Measurements from ENCODE around the gene SLC35F2.

The SLC35F2 gene

GRCh38 chr11:107792049-107792443, 66.5 kb downstream of the SLC35F2 start:
- no peak overlapping the region for H3K27ac ChIP-seq

GRCh38 chr11:107791343-107792048, 67.1 kb downstream of the SLC35F2 start:
- H3K4me1 ChIP-seq, result peaks cover 5% of the 10 kb centered on the region; the same call in 1 of the 2 replicates
- no peak for TF ChIP-seq Cebpa-rat (IDR thresholded peaks at IDR 0.05)
- no peak overlapping the region for H3K4me2 ChIP-seq
- no peaks in the 10 kb centered on the region for H4K20me1 ChIP-seq
- H3K9me3 ChIP-seq, result peaks cover 14% of the 10 kb centered on the region; the same call in 1 of the 2 replicates
- no peak overlapping the region for H3K4me3 ChIP-seq
- H3K36me3 ChIP-seq, result peaks cover 69% of the 10 kb centered on the region
- H3K9ac ChIP-seq, result no peak overlapping the region
- H3K27me3 ChIP-seq, result no peaks in the 10 kb centered on the region
- H3K27ac ChIP-seq, result no peak overlapping the region

More at GRCh38 chr11:107792049-107792443, 66.5 kb downstream of the SLC35F2 start:
- peaks cover 14% of the 10 kb centered on the region; the same call in 1 of the 2 replicates for H3K9me3 ChIP-seq
- no peak overlapping the region for H3K9ac ChIP-seq
- H3K4me1 ChIP-seq, result peaks cover 5% of the 10 kb centered on the region; the same call in 1 of the 2 replicates
- TF ChIP-seq Cebpa-rat (IDR thresholded peaks at IDR 0.05), result no peak
- no peak overlapping the region for H3K4me2 ChIP-seq
- H4K20me1 ChIP-seq, result no peaks in the 10 kb centered on the region
- H3K4me3 ChIP-seq, result no peak overlapping the region
- H3K36me3 ChIP-seq, result peaks cover 74% of the 10 kb centered on the region
- no peaks in the 10 kb centered on the region for H3K27me3 ChIP-seq

GRCh38 chr11:107789767-107790166, 68.8 kb downstream of the SLC35F2 start:
- no peak for TF ChIP-seq Cebpa-rat (IDR thresholded peaks at IDR 0.05)
- Histone ChIP-seq H3K9me3 (no peaks in the 10 kb centered on the region), H3K4me3 (no peak overlapping the region), H3K27ac (no peak overlapping the region), H4K20me1 (no peaks in the 10 kb centered on the region), H3K4me1 (peaks cover 5% of the 10 kb centered on the region; the same call in 1 of the 2 replicates), H3K9ac (no peak overlapping the region), H3K4me2 (no peak overlapping the region), H3K27me3 (no peaks in the 10 kb centered on the region), H3K36me3 (peaks cover 52% of the 10 kb centered on the region)

GRCh38 chr11:107787733-107788132, 70.9 kb downstream of the SLC35F2 start:
- H3K9me3 ChIP-seq, result no peaks in the 10 kb centered on the region
- no peak overlapping the region for H3K9ac ChIP-seq
- H3K4me2 ChIP-seq, result no peak overlapping the region
- no peaks in the 10 kb centered on the region for H4K20me1 ChIP-seq
- no peak for TF ChIP-seq Cebpa-rat (IDR thresholded peaks at IDR 0.05)
- peaks cover 5% of the 10 kb centered on the region; the same call in 1 of the 2 replicates for H3K4me1 ChIP-seq
- no peak overlapping the region for H3K4me3 ChIP-seq
- H3K27ac ChIP-seq, result no peak overlapping the region
- peaks cover 31% of the 10 kb centered on the region for H3K36me3 ChIP-seq
- no peaks in the 10 kb centered on the region for H3K27me3 ChIP-seq

GRCh38 chr11:107785401-107785800, 73.2 kb downstream of the SLC35F2 start:
- Histone ChIP-seq H3K4me2 (no peak overlapping the region), H3K4me1 (no peaks in the 10 kb centered on the region), H3K9ac (no peak overlapping the region), H4K20me1 (no peaks in the 10 kb centered on the region), H3K36me3 (peaks cover 14% of the 10 kb centered on the region), H3K27me3 (no peaks in the 10 kb centered on the region), H3K4me3 (no peak overlapping the region), H3K27ac (no peak overlapping the region), H3K9me3 (no peaks in the 10 kb centered on the region)
- TF ChIP-seq Cebpa-rat (IDR thresholded peaks at IDR 0.05), result no peak

GRCh38 chr11:107783121-107783520, 75.5 kb downstream of the SLC35F2 start:
- TF ChIP-seq Cebpa-rat (IDR thresholded peaks at IDR 0.05), result no peak
- Histone ChIP-seq H3K4me3 (no peak overlapping the region), H3K9me3 (no peaks in the 10 kb centered on the region), H3K9ac (no peak overlapping the region), H3K4me1 (no peaks in the 10 kb centered on the region), H3K27ac (no peak overlapping the region), H3K4me2 (no peak overlapping the region), H3K27me3 (no peaks in the 10 kb centered on the region), H3K36me3 (no peaks in the 10 kb centered on the region), H4K20me1 (no peaks in the 10 kb centered on the region)

GRCh38 chr11:107780775-107781174, 77.8 kb downstream of the SLC35F2 start:
- no peak for TF ChIP-seq Cebpa-rat (IDR thresholded peaks at IDR 0.05)
- Histone ChIP-seq H3K4me1 (no peaks in the 10 kb centered on the region), H3K9me3 (no peaks in the 10 kb centered on the region), H3K4me3 (no peak overlapping the region), H4K20me1 (no peaks in the 10 kb centered on the region), H3K4me2 (no peak overlapping the region), H3K27ac (no peak overlapping the region), H3K36me3 (no peaks in the 10 kb centered on the region), H3K27me3 (no peaks in the 10 kb centered on the region), H3K9ac (no peak overlapping the region)

- Histone ChIP-seq H4K20me1 (no peaks in the 10 kb centered on the region), H3K36me3 (no peaks in the 10 kb centered on the region), H3K9me3 (no peaks in the 10 kb centered on the region), H3K27me3 (no peaks in the 10 kb centered on the region), H3K4me3 (no peak overlapping the region), H3K4me2 (no peak overlapping the region), H3K27ac (no peak overlapping the region), H3K4me1 (no peaks in the 10 kb centered on the region), H3K9ac (no peak overlapping the region)
- no peak for TF ChIP-seq Cebpa-rat (IDR thresholded peaks at IDR 0.05)
Observed at GRCh38 chr11:107780136-107780535, 78.5 kb downstream of the SLC35F2 start.

GRCh38 chr11:107778839-107779517, 79.6 kb downstream of the SLC35F2 start:
- Histone ChIP-seq H3K27me3 (no peaks in the 10 kb centered on the region), H3K36me3 (no peaks in the 10 kb centered on the region), H3K4me3 (no peak overlapping the region), H3K4me1 (no peaks in the 10 kb centered on the region), H3K9ac (no peak overlapping the region), H3K9me3 (no peaks in the 10 kb centered on the region), H3K4me2 (no peak overlapping the region), H4K20me1 (no peaks in the 10 kb centered on the region), H3K27ac (no peak overlapping the region)
- no peak for TF ChIP-seq Cebpa-rat (IDR thresholded peaks at IDR 0.05)

- Histone ChIP-seq H3K4me3 (no peak overlapping the region), H3K4me1 (no peaks in the 10 kb centered on the region), H3K9ac (no peak overlapping the region), H3K9me3 (no peaks in the 10 kb centered on the region), H3K36me3 (no peaks in the 10 kb centered on the region), H3K4me2 (no peak overlapping the region), H3K27ac (no peak overlapping the region), H3K27me3 (no peaks in the 10 kb centered on the region), H4K20me1 (no peaks in the 10 kb centered on the region)
- no peak for TF ChIP-seq Cebpa-rat (IDR thresholded peaks at IDR 0.05)
Observed at GRCh38 chr11:107777110-107777509, 81.5 kb downstream of the SLC35F2 start.
